ENCODE results near the gene OR2F1.

OR2F1 gene

GRCh38 chr7:143954544-143954943, at the start of gene OR2F1:
Gene OR2F1 (plus strand): TSS chr7:143954844. CDS start chr7:143959971, 5,127 bp downstream.
- no peak for DNase-seq

GRCh38 chr7:143905509-143905908, 49.1 kb upstream of the OR2F1 start:
- DNase-seq: no peak

- no peak for DNase-seq
Measured at GRCh38 chr7:143906151-143906550, 48.5 kb upstream of the OR2F1 start.

- no peak for DNase-seq
Measured at GRCh38 chr7:143906895-143907294, 47.7 kb upstream of the OR2F1 start.

GRCh38 chr7:143908120-143908519, 46.5 kb upstream of the OR2F1 start:
- DNase-seq: no peak

- DNase-seq: no peak
Measured at GRCh38 chr7:143909863-143910262, 44.8 kb upstream of the OR2F1 start.

- DNase-seq: no peak
Measured at GRCh38 chr7:143910473-143911248, 44.0 kb upstream of the OR2F1 start.

GRCh38 chr7:143913945-143914615, 40.6 kb upstream of the OR2F1 start:
- DNase-seq: no peak

GRCh38 chr7:143914938-143915652, 39.5 kb upstream of the OR2F1 start:
- no peak for DNase-seq

GRCh38 chr7:143924851-143925250, 29.8 kb upstream of the OR2F1 start:
- no peak for DNase-seq

GRCh38 chr7:143929224-143929920, 25.3 kb upstream of the OR2F1 start:
- DNase-seq: no peak

- DNase-seq: no peak
Measured at GRCh38 chr7:143931739-143932138, 22.9 kb upstream of the OR2F1 start.

- no peak for DNase-seq
Measured at GRCh38 chr7:143934526-143935325, 19.9 kb upstream of the OR2F1 start, which contains the start of gene OR2F2. Gene OR2F2 (plus strand): TSS chr7:143935233. CDS start chr7:143935233, 0 bp downstream.

GRCh38 chr7:143936087-143937009, 18.3 kb upstream of the OR2F1 start:
- DNase-seq: no peak

GRCh38 chr7:143938379-143939243, 16.0 kb upstream of the OR2F1 start:
- no peak for DNase-seq

- DNase-seq: no peak
Measured at GRCh38 chr7:143945423-143945822, 9.2 kb upstream of the OR2F1 start.

GRCh38 chr7:143947111-143947510, 7.5 kb upstream of the OR2F1 start:
- no peak for DNase-seq

- no peak for DNase-seq
Measured at GRCh38 chr7:143948733-143949132, 5.9 kb upstream of the OR2F1 start.

- no peak for DNase-seq
Measured at GRCh38 chr7:143953421-143953820, 1.2 kb upstream of the OR2F1 start.

GRCh38 chr7:143954135-143954534, 509 bp upstream of the OR2F1 start:
- DNase-seq: no peak

Measured in CD4-positive, alpha-beta T cell treated with Interleukin-21 for 1 hour (primary cell).